Inflammatory macrophage treated with lipopolysaccharide for 1 hour (primary cell): ENCODE data around the gene BOLA2B.
"Not testable (repeated sequence)": the region's sequence is repeated elsewhere in the genome, so short reads cannot be mapped to it uniquely, and the experiment has no call there.

Experiments used
- DNase-seq, 2 donors: peaks; one replicate each; pipeline ENCODE4 v3.0.0-alpha.2; 2020 to 2022

The BOLA2B gene

GRCh38 chr16:30184096-30184890 lies 9.2 kb downstream of the BOLA2B start:
- DNase-seq = no peak

- peak; percentile 53 to 81 for DNase-seq
Measured at GRCh38 chr16:30183233-30184095, 10.0 kb downstream of the BOLA2B start, which contains the start of gene CORO1A. Gene CORO1A, plus strand, starts transcription at chr16:30183602. Its CDS starts 1,608 bp downstream, at chr16:30185210.

GRCh38 chr16:30180741-30181140 lies 12.7 kb downstream of the BOLA2B start:
- DNase-seq = no peak

- DNase-seq = no peak
Measured at GRCh38 chr16:30179931-30180330, 13.5 kb downstream of the BOLA2B start.

- DNase-seq = no peak
Measured at GRCh38 chr16:30179195-30179594, 14.3 kb downstream of the BOLA2B start.

- peak in 1 of 2 donors; percentile 22 for DNase-seq
Measured at GRCh38 chr16:30176876-30177275, 16.6 kb downstream of the BOLA2B start.

GRCh38 chr16:30173054-30173453 lies 20.4 kb downstream of the BOLA2B start:
- DNase-seq = no peak

- not testable (repeated sequence) for DNase-seq
Measured at GRCh38 chr16:30170145-30170544, 23.3 kb downstream of the BOLA2B start.

GRCh38 chr16:30169416-30169815 lies 24.1 kb downstream of the BOLA2B start:
- DNase-seq = not testable (repeated sequence)

GRCh38 chr16:30168746-30169145 lies 24.7 kb downstream of the BOLA2B start:
- DNase-seq = not testable (repeated sequence)

GRCh38 chr16:30166202-30166902 lies 27.1 kb downstream of the BOLA2B start:
- DNase-seq = peak; percentile 70 to 79

GRCh38 chr16:30163538-30163937 lies 29.9 kb downstream of the BOLA2B start:
- DNase-seq = no peak

GRCh38 chr16:30157214-30157613 lies 36.3 kb downstream of the BOLA2B start:
- no peak for DNase-seq

GRCh38 chr16:30155188-30155587 lies 38.3 kb downstream of the BOLA2B start:
- no peak for DNase-seq

GRCh38 chr16:30152517-30152916 lies 40.9 kb downstream of the BOLA2B start:
- no peak for DNase-seq

GRCh38 chr16:30151091-30151490 lies 42.4 kb downstream of the BOLA2B start:
- no peak for DNase-seq

- DNase-seq = peak; percentile 86
Measured at GRCh38 chr16:30149250-30149930, 44.1 kb downstream of the BOLA2B start.

GRCh38 chr16:30147843-30148510 lies 45.5 kb downstream of the BOLA2B start:
- DNase-seq = no peak

GRCh38 chr16:30145657-30146056 lies 47.8 kb downstream of the BOLA2B start:
- DNase-seq = no peak

- DNase-seq = no peak
Measured at GRCh38 chr16:30144917-30145316, 48.5 kb downstream of the BOLA2B start.

GRCh38 chr16:30144017-30144416 lies 49.4 kb downstream of the BOLA2B start:
- DNase-seq = no peak

GRCh38 chr16:30143347-30143702 lies 50.1 kb downstream of the BOLA2B start:
- no peak for DNase-seq
